Measurements from ENCODE around the gene C14orf93.

Gene C14orf93

GRCh38 chr14:23051141-23052057 is 41.5 kb upstream of the C14orf93 start:
- Histone ChIP-seq H3K4me3 (ENCODE audit: low read length, poor library complexity, severe bottlenecking) (no peak overlapping the region), H3K9me3 (ENCODE audit: insufficient read depth, low read depth, low read length) (no peaks in the 10 kb centered on the region), H3K79me2 (ENCODE audit: insufficient read depth, low read length) (no peaks in the 10 kb centered on the region), H4K20me1 (ENCODE audit: insufficient read depth, low read length, poor library complexity, severe bottlenecking) (no peaks in the 10 kb centered on the region), H3F3A (ENCODE audit: low read depth) (no peaks in the 10 kb centered on the region), H3K27me3 (ENCODE audit: insufficient read depth, low read length, poor library complexity, severe bottlenecking) (no peaks in the 10 kb centered on the region), H3K9me2 (replicated peaks; ENCODE audit: low read depth, low read length) (no peaks in the 10 kb centered on the region), H3K36me3 (ENCODE audit: insufficient read depth, low read length) (no peaks in the 10 kb centered on the region), H3K4me1 (ENCODE audit: insufficient read depth, low read length, poor library complexity, severe bottlenecking) (peaks cover 2% of the 10 kb centered on the region), H3K9ac (ENCODE audit: low read depth, low read length, poor library complexity, severe bottlenecking) (no peak overlapping the region), H2AFZ (ENCODE audit: low read length) (no peak overlapping the region), H3K4me2 (ENCODE audit: low read depth, low read length, poor library complexity, severe bottlenecking) (no peak overlapping the region)
- no peak for TF ChIP-seq CTCF (conservative IDR thresholded peaks at IDR 0.05; ENCODE audit: low read length)
- no peak for TF ChIP-seq EZH2phosphoT487 (IDR thresholded peaks at IDR 0.05; ENCODE audit: borderline replicate concordance)

DNA sequence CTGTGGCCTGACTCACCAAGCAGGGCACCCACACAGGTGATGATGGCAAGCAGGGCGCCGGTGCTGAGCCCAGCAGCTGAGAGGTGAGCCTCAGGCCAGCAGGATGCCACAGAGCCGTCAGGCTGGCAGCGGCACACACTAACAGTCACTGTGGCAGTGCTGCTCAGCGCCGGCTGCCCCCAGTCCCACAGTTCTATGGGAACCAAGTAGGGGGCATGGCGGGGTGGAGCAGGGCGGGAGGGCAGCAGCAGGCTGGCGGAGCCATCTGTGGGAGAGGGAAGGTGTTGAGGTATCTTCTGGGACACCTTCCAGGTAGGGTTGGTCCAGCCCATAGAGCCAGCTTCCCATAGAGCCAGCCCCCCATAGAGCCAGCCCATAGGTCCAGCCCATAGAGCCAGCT is 39.1 kb upstream of the C14orf93 start:
- no peak overlapping the region for H2AFZ ChIP-seq (ENCODE audit: low read length)
- H3K36me3 ChIP-seq (ENCODE audit: insufficient read depth, low read length): no peaks in the 10 kb centered on the region
- H3F3A ChIP-seq (ENCODE audit: low read depth): no peaks in the 10 kb centered on the region
- H3K27me3 ChIP-seq (ENCODE audit: insufficient read depth, low read length, poor library complexity, severe bottlenecking): no peaks in the 10 kb centered on the region
- no peak overlapping the region for H3K4me3 ChIP-seq (ENCODE audit: low read length, poor library complexity, severe bottlenecking)
- no peak overlapping the region for H3K9ac ChIP-seq (ENCODE audit: low read depth, low read length, poor library complexity, severe bottlenecking)
- TF ChIP-seq EZH2phosphoT487 (IDR thresholded peaks at IDR 0.05; ENCODE audit: borderline replicate concordance) (no peak), CTCF (conservative IDR thresholded peaks at IDR 0.05; ENCODE audit: low read length) (no peak)
- no peak overlapping the region for H3K4me2 ChIP-seq (ENCODE audit: low read depth, low read length, poor library complexity, severe bottlenecking)
- H3K9me3 ChIP-seq (ENCODE audit: insufficient read depth, low read depth, low read length): no peaks in the 10 kb centered on the region
- no peaks in the 10 kb centered on the region for H3K9me2 ChIP-seq (replicated peaks; ENCODE audit: low read depth, low read length)
- no peaks in the 10 kb centered on the region for H4K20me1 ChIP-seq (ENCODE audit: insufficient read depth, low read length, poor library complexity, severe bottlenecking)
- no peaks in the 10 kb centered on the region for H3K79me2 ChIP-seq (ENCODE audit: insufficient read depth, low read length)
- no peaks in the 10 kb centered on the region for H3K4me1 ChIP-seq (ENCODE audit: insufficient read depth, low read length, poor library complexity, severe bottlenecking)

DNA sequence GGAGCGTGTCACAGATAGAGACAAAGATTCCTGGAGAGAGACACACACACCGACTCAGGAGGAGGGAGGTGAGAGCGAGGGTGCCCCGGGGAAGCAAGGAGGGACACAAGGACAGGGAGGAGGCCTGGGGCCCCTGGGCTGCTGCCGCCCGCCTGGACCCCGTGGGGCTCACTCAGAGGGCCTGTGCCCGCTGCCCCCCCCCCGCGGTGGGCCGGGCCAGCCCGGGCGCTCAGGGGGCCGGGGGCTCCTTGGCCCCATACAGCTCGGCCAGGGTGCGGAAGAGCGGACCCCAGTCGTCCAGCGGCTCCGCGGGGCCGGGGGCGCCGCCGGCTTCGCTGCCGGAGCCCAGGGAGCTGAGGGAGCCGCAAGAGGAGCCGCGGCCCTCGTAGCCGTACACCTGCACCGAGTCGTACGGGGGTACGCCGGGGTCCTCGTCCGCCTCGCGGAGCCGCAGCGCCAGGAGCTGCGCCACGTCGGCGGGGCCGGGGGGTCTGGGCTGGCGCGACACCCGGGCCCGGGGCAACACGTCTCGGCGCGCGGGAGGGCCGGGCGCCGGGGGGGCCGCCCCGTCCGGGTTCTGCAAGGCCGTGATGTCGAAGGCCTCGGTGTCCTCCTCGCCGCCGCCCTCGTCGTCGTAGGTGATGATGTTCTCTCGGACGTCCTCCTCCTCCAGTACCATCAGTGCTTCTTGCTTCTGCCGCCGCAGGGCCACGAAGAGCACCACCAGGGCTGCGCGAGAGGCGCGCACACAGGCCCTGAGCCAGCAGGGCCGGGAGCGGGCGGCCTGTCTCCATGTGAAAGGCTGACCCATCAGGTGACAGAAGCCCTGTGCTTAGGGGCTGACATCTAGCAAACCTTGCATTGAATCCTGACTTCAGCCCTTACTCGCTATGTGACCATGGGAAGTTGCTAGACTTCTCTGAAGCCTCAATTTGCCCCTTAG is 38.1 kb upstream of the C14orf93 start:
- Histone ChIP-seq H3K4me2 (ENCODE audit: low read depth, low read length, poor library complexity, severe bottlenecking) (no peak overlapping the region), H3K27me3 (ENCODE audit: insufficient read depth, low read length, poor library complexity, severe bottlenecking) (no peaks in the 10 kb centered on the region), H3K4me1 (ENCODE audit: insufficient read depth, low read length, poor library complexity, severe bottlenecking) (no peaks in the 10 kb centered on the region), H2AFZ (ENCODE audit: low read length) (no peak overlapping the region), H3K79me2 (ENCODE audit: insufficient read depth, low read length) (no peaks in the 10 kb centered on the region), H3K4me3 (ENCODE audit: low read length, poor library complexity, severe bottlenecking) (no peak overlapping the region), H3F3A (ENCODE audit: low read depth) (no peaks in the 10 kb centered on the region), H3K9me3 (ENCODE audit: insufficient read depth, low read depth, low read length) (no peaks in the 10 kb centered on the region), H3K9ac (ENCODE audit: low read depth, low read length, poor library complexity, severe bottlenecking) (no peak overlapping the region), H3K9me2 (replicated peaks; ENCODE audit: low read depth, low read length) (no peaks in the 10 kb centered on the region), H4K20me1 (ENCODE audit: insufficient read depth, low read length, poor library complexity, severe bottlenecking) (no peaks in the 10 kb centered on the region), H3K36me3 (ENCODE audit: insufficient read depth, low read length) (no peaks in the 10 kb centered on the region)
- TF ChIP-seq CTCF (conservative IDR thresholded peaks at IDR 0.05; ENCODE audit: low read length) (no peak), EZH2phosphoT487 (IDR thresholded peaks at IDR 0.05; ENCODE audit: borderline replicate concordance) (no peak)
